ENCODE measurements around the gene ERAP2. TPM values are rescaled to one million over a fixed set of nuclear protein-coding genes. Genes with fewer than 3 reads are reported as not detected.
"Not testable (repeated sequence)": the region's sequence is repeated elsewhere in the genome, so short reads cannot be mapped to it uniquely, and the experiment has no call there.

The ERAP2 gene, protein sequence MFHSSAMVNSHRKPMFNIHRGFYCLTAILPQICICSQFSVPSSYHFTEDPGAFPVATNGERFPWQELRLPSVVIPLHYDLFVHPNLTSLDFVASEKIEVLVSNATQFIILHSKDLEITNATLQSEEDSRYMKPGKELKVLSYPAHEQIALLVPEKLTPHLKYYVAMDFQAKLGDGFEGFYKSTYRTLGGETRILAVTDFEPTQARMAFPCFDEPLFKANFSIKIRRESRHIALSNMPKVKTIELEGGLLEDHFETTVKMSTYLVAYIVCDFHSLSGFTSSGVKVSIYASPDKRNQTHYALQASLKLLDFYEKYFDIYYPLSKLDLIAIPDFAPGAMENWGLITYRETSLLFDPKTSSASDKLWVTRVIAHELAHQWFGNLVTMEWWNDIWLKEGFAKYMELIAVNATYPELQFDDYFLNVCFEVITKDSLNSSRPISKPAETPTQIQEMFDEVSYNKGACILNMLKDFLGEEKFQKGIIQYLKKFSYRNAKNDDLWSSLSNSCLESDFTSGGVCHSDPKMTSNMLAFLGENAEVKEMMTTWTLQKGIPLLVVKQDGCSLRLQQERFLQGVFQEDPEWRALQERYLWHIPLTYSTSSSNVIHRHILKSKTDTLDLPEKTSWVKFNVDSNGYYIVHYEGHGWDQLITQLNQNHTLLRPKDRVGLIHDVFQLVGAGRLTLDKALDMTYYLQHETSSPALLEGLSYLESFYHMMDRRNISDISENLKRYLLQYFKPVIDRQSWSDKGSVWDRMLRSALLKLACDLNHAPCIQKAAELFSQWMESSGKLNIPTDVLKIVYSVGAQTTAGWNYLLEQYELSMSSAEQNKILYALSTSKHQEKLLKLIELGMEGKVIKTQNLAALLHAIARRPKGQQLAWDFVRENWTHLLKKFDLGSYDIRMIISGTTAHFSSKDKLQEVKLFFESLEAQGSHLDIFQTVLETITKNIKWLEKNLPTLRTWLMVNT
- 5.5 TPM for total RNA-seq

DNA sequence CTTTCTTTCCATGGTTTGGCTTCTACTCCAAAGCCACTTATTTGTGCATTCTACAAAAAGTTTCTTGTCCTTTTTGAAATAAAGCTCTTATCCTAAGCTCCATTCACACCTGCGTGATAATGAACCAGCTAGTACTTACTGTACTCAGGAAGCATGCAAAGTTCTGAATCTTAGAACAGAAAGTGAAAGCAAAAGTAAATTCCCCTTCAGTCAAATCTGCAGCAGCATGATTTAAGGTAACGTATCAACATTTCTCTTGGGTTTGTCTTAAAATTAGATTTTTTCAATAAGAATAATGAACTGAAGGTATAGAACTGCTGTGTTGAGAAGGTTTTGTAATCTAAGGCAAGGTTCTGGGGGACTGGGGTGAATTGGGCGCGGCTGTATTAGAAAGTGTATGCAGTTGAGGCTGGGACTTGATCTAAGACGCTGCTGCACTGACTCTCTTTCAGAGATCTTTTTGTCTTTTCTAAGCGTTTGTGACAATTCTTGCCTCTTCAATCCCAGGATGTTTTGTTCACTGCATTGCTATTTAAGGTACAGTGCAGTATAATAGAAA lies at the start of gene ERAP2:
Gene ERAP2, plus strand, starts transcription at position 209 of the 559 bp plus-strand sequence. CDS start 3,186 bp downstream, outside the sequence.
- DNase-seq: peak; percentile 61

DNA sequence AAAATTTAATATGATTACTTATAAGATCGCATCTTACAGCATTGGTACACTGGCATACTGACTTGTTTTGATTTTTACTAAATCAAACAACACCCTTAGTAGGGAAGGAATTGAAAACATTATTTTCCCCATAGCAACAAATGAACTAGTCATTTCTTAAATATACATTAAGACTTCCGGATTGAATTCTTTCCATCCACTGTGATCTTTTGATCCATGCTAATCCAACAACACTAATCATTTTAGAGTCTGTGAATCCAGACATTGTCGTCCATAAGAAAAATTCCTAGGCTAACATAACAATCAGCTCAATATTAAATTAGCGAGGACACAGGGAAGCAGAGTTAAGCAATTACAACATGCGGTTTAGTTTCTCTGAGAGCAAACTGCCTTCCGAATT lies 47.0 kb upstream of the ERAP2 start:
- peak; percentile 23 for DNase-seq

DNA sequence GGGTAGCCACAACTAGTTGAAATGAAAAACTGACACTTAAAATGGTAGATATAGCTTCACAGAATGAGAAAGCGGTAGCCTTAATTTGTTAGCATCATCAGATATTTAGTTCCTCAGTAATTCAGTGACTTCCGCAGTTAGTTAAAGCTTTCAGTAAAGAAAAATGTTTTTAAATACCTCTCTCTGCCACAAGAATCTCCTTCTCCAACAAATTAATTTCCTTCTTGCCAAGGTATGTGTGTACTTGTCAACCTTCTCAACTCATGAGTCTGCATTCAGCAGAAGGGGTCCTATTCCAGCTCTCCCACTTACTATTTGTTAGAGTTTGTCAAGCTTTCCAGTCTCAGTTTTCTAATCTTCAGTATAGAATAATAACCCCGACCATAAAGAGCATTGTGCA lies 42.3 kb upstream of the ERAP2 start:
- DNase-seq: no peak

DNA sequence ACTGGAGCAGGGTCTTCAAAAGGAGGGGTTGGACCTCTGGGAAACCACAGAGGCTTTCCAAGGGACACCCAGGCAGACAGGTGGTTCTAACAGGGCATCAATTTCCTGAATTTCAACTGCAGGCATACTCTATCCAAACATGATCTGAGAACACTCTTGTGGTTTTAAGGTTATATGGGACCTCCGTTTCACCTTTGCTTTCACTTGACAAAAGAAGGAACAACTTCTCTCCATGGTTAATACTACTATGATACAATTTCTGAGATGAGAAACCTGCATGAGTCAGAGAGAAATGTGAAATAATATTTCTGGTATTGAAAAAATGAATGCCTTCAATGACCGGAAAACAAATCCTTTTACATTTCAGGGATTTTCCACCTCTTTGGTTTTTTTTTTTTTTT lies 40.5 kb upstream of the ERAP2 start:
- DNase-seq: no peak

DNA sequence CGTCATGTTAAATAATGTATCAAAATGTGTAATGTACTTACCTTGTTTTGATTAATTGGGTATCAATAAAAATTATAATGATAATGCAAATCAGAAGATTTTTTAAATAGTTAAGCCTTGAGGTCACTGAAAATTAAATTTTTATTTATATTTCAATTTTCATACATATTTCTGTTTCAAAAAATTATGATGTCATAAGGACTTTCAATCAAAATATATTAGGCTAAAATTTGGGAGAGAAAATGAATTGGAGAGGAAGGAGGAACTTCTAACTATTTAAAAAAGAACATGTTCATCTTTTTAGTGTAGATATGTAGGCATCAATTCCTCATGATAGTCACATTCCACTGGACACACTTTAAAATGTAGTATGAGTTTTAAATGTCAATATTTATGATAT lies 39.5 kb upstream of the ERAP2 start:
- no peak for DNase-seq

DNA sequence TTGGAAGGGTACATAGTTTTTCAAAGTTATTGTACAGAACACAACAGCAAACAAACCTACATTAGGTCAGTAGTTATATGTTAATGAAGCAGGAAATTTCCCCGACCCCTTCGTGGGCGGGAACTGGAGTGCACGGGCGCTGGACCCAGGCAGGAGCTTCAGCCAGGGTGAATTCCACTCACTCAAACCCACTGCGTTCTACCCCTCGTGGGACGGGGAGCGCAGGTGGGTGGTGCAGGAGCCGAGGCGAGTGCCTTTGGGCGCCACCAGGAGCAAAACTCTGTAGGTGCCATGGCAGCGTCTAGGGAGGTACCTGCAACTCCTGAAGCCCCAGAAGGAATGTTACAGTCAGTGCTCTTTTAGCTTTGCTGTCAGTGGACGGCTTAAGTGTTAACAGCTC lies 39.0 kb upstream of the ERAP2 start:
- DNase-seq: no peak

DNA sequence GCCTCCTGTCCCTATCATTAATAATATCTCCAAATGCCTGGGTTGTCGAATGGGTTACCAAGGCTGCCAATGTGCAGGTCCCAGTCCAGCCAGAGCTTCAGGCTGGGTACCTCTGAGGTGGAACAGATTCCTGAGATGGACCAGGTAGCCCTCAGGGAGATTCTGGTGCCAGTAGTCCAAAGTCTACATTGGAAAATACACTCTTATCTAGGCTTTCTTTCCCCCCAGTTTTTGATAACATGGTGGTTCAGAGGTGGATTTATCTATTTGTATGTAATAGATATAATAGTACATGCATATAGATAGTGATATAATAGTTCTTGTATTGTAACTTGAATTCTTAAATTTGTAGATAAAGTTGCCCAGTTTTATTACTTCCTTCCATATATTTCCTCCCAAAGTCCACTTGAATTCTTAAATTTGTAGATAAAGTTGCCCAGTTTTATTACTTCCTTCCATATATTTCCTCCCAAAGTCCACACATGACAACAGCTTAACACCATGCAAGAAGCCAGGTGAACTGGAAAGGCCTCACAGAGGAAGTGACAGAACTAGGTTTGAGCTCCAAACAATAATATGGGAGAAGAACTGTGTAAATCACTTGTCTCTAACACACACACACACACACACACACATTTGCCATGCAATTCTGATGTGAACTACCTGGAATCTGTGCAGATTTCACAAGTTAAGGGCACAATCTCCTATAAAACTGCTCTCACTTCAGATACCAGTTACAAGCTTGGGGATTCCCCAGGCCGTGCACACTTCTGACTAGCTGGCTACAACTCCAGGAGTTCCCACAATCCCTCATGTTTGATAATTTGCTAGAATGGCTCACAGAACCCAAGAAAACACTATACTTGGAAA lies 37.9 kb upstream of the ERAP2 start:
- DNase-seq: no peak

DNA sequence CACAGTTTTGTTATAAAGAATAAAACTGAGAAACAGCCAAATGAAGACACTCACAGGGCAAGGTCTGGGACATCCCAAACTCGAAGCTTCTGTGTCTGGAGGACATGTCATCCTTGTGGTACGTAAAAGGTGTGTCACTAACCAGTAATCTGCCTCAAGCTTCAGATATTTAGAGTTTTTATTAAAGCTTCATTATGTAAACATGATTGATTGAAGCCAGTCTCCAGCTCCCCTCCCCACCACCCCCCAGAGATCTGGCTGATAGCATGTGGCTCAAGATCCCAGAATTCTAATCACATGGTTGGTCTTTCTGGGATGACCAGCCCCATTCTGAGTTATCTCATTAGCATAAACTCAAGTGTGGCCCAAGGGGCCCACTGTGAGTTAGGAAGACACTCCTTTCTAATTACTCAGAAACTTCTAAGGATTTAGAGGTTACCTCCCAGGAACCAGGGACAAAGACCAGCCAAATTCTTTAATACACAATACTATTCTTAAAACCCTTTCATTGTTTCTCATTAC lies 37.2 kb upstream of the ERAP2 start:
- no peak for DNase-seq

DNA sequence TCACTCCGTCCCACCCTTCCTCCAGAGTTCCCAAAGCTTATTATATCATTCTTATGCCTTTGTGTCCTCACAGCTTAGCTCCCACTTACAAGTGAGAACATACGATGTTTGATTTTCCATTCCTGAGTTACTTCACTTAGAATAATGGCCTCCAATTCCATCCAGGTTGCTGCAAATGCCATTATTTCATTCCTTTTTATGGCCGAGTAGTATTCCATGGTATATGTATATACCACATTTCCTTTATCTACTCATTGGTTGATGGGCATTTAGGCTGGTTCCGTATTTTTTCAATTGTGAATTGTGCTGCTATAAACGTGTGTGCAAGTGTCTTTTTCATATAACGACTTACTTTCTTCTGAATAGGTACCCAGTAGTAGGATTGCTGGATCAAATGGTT lies 34.4 kb upstream of the ERAP2 start:
- DNase-seq: not testable (repeated sequence)

DNA sequence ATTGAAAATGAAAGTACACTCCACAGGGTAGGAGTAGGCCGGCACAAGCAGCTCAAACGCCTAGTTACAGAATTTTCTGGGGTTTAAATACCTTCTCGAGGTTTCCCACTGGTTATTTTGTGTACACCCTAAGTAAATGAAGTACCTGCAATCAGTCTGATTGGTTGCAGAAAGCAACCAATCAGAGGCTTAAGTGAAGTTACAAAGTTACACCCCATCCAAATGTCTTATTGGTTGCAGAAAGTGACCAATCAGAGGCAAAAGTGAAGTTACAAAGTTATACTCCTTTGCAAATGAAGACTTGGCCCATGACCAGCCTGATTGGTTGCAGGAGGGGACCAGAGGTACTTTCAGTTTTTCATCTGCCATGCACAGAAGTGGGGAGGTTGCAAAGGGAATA lies 33.2 kb upstream of the ERAP2 start:
- no peak for DNase-seq

DNA sequence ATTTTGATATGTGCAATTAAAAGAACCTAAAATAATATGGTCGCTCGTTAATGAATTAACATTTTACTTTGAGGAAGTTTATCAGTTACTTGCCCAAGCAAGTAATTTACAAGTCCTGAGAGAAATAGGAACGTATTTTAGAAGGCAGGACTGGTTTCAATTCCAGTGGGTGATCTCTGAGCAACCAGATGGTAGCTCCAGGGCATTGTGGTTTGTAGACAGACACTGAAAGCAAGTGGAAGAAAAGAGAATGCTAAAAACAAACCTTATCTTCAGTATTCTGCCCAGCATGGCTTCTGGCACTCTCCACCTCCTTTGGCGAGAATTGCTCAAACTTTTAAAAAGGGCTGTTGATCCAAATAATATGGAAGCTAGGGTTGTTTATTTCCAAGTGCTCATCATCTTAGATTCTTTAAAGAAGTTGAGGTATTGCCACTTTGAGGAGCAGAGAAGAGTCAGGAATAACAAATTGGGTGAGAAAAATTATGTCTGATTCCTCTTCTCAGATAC lies 31.8 kb upstream of the ERAP2 start:
- no peak for DNase-seq

DNA sequence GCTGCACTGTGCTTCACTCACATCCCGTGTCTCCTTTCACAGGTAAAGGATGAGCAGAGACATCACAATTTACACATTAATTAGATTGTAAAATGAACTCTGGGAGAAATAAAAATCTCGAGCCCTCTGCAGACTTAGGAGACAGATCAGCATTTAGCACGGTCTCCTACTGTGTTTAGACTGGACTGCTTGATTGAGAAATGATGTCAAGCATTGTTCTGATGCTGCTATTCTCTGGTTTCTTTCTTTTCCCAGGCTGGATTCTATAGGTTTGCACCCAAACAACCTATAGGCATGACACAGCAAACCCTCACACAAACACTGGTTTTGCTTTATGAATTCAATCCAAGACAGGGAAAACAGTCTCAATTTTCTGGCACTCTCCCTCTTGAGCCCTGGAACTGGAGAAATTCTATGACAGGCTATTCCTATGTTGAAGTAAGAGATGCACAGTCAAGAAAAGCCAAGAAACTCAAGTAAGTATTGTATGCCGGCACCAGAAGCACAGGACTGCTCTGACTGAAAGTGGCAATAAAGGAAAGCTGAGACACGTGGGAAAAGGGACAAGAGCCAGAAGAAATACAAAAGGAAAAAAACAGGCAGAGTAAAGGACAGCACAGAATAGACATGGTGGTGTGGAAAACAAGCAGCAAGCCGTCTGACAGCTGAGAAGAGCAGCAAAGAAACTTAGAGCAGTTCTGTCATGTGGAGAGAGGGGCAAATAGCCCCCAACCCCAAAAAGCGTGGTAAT lies 24.8 kb upstream of the ERAP2 start:
- DNase-seq: peak; percentile 73

DNA sequence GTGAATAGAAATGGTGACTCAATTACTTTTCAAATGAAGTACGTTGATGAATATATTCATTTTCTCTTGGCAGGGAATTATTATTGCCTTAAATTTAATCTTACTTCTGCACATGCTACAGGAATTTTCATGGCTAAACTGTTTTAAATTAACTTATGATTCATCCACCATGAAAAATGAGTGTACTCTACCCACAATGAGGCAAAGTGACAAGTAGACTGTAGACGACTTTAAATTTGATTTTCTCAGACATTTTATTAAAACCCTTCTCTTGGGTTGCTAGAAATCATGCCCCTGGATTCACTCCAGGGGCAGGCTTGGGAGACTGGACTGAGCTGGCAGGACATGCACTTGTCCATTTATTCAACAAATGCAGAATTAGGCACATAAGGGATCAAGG lies 23.5 kb upstream of the ERAP2 start:
- peak; percentile 13 for DNase-seq

DNA sequence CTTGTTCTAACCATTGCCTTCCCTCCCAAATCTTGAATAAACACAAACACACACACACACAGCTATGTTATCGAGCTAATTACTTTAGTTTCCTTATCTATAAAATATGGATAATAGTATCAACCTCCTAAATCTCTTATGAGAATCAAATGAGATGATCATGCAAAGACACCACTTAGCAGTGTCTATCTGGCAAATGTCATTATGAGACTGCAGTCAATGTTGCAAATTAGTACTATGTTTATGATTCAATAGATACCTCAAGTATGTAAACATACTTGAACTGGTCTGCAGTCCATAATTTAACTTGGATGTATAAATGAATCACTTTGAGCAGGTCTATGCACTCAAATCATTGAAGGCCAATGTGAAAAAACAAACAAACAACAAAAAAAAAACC lies 22.2 kb upstream of the ERAP2 start:
- no peak for DNase-seq

DNA sequence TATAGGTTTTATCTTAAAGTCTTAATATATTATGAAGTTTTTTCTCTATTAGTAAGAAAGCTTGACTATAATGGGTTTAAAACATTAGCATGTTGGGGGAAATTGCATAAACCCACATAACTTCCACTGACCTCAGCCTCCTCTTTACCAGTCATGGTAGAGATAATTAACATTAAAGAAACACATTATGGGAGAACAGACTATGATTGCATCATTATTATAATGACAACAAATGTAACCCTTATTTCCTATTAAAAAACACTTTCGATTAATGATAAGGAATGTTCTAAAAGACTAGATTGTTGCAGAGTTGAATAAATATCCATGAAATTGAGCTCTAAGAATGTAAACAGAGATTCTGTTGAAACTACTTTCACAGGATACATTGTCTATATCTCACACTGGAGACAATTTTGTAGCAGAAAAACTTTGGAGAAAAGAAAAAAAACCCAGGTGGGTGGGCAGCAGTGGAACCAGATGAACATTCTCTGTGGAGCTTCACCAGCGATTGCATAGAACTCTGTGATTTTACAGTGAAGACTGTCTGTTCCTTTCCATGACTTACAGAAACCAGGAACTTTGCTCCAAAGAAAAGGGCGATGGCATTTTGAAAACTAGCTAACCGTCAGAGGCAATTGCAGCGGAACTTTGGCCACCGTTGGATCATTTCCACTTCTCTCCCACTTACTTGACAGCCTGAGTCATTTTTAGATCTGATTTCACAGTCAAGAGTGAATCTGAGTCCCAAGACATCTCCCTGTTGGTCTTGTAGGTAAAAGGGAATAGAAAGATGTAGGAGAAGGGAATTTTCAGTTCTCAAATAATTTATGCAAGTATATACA lies 21.0 kb upstream of the ERAP2 start:
- DNase-seq: peak; percentile 16

DNA sequence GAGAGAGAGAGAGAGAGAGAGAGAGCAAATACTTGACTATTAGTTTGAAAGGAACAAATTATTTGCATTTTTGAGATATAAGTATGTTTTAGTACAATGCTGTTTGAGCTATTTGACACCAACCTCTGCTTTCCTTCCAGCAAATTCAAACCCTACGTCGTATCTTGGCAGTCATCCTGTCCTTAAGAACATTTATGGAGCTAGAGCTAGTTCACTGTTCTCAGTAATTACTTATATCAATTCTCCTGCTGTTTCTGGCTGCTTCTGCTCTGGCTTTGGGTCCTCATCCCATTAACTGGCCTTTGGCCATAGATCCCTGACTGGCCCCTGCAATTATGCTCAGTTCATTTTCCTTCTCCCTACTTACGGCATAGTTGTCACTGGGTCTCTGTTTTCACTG lies 19.9 kb upstream of the ERAP2 start:
- DNase-seq: peak; percentile 75

DNA sequence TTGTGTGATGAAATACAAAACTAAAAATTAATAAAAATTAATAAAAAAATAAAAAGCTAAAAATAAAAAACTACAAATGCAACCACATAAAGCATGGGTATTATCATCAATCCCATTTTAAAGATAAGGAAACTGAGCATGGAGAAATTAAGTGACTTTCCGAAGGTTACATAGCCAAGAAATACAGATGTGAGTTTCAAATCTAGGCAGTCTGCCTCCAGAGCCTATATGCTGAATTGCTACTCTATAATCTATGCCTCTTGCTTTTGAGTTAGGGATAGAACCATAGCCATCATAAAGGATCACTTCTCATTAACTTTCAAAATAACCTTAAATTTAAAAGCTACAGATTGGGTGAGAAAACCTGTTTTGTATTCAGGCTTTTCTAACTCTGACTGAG lies 18.8 kb upstream of the ERAP2 start:
- DNase-seq: no peak

DNA sequence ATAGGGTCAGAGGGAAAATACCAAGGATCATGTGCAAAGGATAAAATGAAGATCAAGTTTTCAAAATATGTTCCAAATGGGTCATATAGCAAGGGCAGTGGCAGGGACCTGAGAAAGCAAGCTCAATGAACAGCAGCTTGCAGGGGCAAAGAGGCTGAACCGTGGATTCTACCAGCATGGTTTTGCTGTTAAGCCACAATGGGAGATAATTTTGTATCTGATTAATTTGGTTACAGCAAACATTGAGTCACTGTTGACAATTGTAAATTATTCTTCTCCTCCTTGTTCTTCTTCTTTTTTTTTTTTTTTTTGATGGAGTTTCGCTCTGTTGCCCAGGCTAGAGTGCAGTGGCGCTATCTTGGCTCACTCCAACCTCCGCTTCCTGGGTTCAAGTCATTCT lies 18.4 kb upstream of the ERAP2 start:
- no peak for DNase-seq

DNA sequence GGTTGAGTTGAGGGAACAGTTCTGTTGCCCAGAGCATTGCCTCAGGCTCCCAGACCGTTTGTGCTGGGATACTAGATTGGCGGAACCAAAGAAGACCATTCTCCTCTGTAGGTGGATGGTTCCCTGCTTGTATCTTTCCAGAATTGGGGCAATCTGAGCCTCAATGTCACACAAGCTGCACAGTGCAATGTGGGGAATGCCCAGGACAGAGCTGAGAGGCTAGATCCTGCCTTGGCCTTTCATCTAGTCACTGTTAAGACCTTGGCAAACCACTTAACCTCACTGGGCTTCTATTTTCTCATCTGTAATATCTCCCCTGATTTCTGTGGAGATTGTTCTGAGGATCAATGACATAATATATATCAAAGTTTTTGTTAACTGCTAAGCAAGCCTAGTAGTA lies 16.9 kb upstream of the ERAP2 start:
- DNase-seq: no peak

DNA sequence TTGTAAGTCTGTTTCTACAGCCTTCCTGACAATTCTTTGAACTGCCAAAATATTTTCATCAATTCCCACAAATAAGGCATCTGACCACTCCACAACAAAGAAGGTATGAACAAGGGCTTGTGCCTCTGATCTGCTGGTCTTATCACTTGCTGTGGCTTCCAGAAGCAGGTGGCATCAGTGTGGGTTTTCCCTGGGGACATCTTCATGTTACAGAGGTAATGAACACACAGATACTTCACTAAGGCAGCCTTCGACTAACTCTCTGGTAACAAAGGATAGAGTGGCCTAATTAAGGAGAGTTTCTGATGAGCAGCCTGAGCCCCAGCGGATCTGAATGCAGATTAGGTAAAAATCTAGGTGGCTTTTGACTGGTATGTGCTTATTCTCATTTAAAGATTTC lies 15.2 kb upstream of the ERAP2 start:
- DNase-seq: no peak
